Ecto neural progenitor cell (in vitro differentiated cells): ENCODE results near the gene CYRIA.

Source experiments
- DNase-seq: peaks from one replicate; pipeline ENCODE4 v3.0.0-alpha.2; 2018; ENCODE audit warnings: low spot score

CYRIA gene

GRCh38 chr2:16650287-16651249, 15.1 kb downstream of the CYRIA start:
- DNase-seq: no peak

GRCh38 chr2:16649353-16650286, 16.0 kb downstream of the CYRIA start:
- no peak for DNase-seq

- DNase-seq: no peak
Measured at GRCh38 chr2:16647992-16648617, 17.5 kb downstream of the CYRIA start.

- no peak for DNase-seq
Measured at GRCh38 chr2:16645775-16646559, 19.7 kb downstream of the CYRIA start.

- DNase-seq: no peak
Measured at GRCh38 chr2:16645088-16645487, 20.5 kb downstream of the CYRIA start.

- DNase-seq: no peak
Measured at GRCh38 chr2:16644221-16644925, 21.3 kb downstream of the CYRIA start.

- no peak for DNase-seq
Measured at GRCh38 chr2:16643099-16643498, 22.5 kb downstream of the CYRIA start.

- no peak for DNase-seq
Measured at GRCh38 chr2:16642088-16642487, 23.5 kb downstream of the CYRIA start.

GRCh38 chr2:16641509-16641908, 24.1 kb downstream of the CYRIA start:
- DNase-seq: no peak

- DNase-seq: no peak
Measured at GRCh38 chr2:16640867-16641266, 24.8 kb downstream of the CYRIA start.

- no peak for DNase-seq
Measured at GRCh38 chr2:16640001-16640700, 25.5 kb downstream of the CYRIA start.

GRCh38 chr2:16639431-16639830, 26.2 kb downstream of the CYRIA start:
- no peak for DNase-seq

GRCh38 chr2:16638946-16639345, 26.7 kb downstream of the CYRIA start:
- no peak for DNase-seq

GRCh38 chr2:16637304-16637703, 28.3 kb downstream of the CYRIA start:
- no peak for DNase-seq

- no peak for DNase-seq
Measured at GRCh38 chr2:16635791-16636699, 29.6 kb downstream of the CYRIA start.

GRCh38 chr2:16633621-16634430, 31.8 kb downstream of the CYRIA start:
- no peak for DNase-seq

GRCh38 chr2:16632598-16632997, 33.0 kb downstream of the CYRIA start:
- no peak for DNase-seq

- no peak for DNase-seq
Measured at GRCh38 chr2:16630463-16630862, 35.2 kb downstream of the CYRIA start.
